ENCODE data around the gene NECTIN2. TPM values are rescaled to one million over a fixed set of nuclear protein-coding genes. Genes with fewer than 3 reads are reported as not detected.
"Not testable (repeated sequence)": the region's sequence is repeated elsewhere in the genome, so short reads cannot be mapped to it uniquely, and the experiment has no call there.

The NECTIN2 gene
- total and polyA plus RNA-seq, 7 experiments from 2014 or later = 0.16 to 9.2 (median 0.80) TPM; not detected in 1

GRCh38 chr19:44822670-44823372 lies 23.3 kb upstream of the NECTIN2 start:
- no peaks in the 10 kb centered on the region for H3K9me3 Mint-ChIP-seq

GRCh38 chr19:44823373-44823698 lies 22.8 kb upstream of the NECTIN2 start:
- CTCF ChIA-PET = interaction anchor here (0.6 to 0.7 kb wide), 2 partner anchors 75 to 246 kb away, joined by 3 read pairs; no protein-coding TSS in a partner anchor
- Histone ChIP-seq H3K27ac (ENCODE audit: low read depth, low read length) (no peak overlapping the region), H3K4me1 (ENCODE audit: control insufficient read depth in 2 of 2, insufficient read depth in 2 of 2, low read length in 2 of 2) (no peaks in the 10 kb centered on the region), H3K27me3 (ENCODE audit: control insufficient read depth in 2 of 2, insufficient read depth in 2 of 2, low read length in 2 of 2) (no peaks in the 10 kb centered on the region), H3K36me3 (ENCODE audit: control insufficient read depth in 2 of 3, insufficient read depth in 3 of 3, low read length in 3 of 3) (no peaks in the 10 kb centered on the region), H3K9me3 (ENCODE audit: control insufficient read depth in 2 of 3, low read length in 3 of 3) (no peaks in the 10 kb centered on the region), H3K4me3 (ENCODE audit: low read length) (no peak overlapping the region)
- no peak for DNase-seq
- Mint-ChIP-seq H3K27me3 (peaks cover 0 to 7% (median 3%) of the 10 kb centered on the region in 5 donors), H3K4me3 (no peak overlapping the region), H3K27ac (no peak overlapping the region), H3K4me1 (no peaks in the 10 kb centered on the region), H3K9me3 (peaks cover 0 to 1% (median 0%) of the 10 kb centered on the region in 11 donors), H3K36me3 (no peaks in the 10 kb centered on the region)
- intact Hi-C loops (cut with micrococcal nuclease) = no loop called here
- POLR2A ChIA-PET = no interaction called here
- ATAC-seq = no peak

More at GRCh38 chr19:44822670-44823372, 23.3 kb upstream of the NECTIN2 start:
- Histone ChIP-seq H3K4me3 (ENCODE audit: low read length) (no peak overlapping the region), H3K36me3 (ENCODE audit: control insufficient read depth in 2 of 3, insufficient read depth in 3 of 3, low read length in 3 of 3) (no peaks in the 10 kb centered on the region), H3K27me3 (ENCODE audit: control insufficient read depth in 2 of 2, insufficient read depth in 2 of 2, low read length in 2 of 2) (no peaks in the 10 kb centered on the region), H3K27ac (ENCODE audit: low read depth, low read length) (no peak overlapping the region), H3K9me3 (ENCODE audit: control insufficient read depth in 2 of 3, low read length in 3 of 3) (no peaks in the 10 kb centered on the region), H3K4me1 (ENCODE audit: control insufficient read depth in 2 of 2, insufficient read depth in 2 of 2, low read length in 2 of 2) (no peaks in the 10 kb centered on the region)
- H3K27me3 Mint-ChIP-seq = peaks cover 0 to 7% (median 3%) of the 10 kb centered on the region in 5 donors
- CTCF ChIA-PET = interaction anchor here (0.7 kb wide), 1 partner anchor 75 kb away, joined by 3 read pairs; no protein-coding TSS in a partner anchor
- H3K4me3 Mint-ChIP-seq = no peak overlapping the region
- H3K4me1 Mint-ChIP-seq = no peaks in the 10 kb centered on the region
- ATAC-seq (no peak), DNase-seq (no peak)
- H3K36me3 Mint-ChIP-seq = no peaks in the 10 kb centered on the region
- intact Hi-C loops (cut with micrococcal nuclease) = no loop called here
- POLR2A ChIA-PET = no interaction called here
- H3K27ac Mint-ChIP-seq = no peak overlapping the region

GRCh38 chr19:44824761-44825160 lies 21.3 kb upstream of the NECTIN2 start:
- H3K4me1 Mint-ChIP-seq = no peaks in the 10 kb centered on the region
- ATAC-seq (no peak), DNase-seq (no peak)
- H3K27me3 Mint-ChIP-seq = peaks cover 0 to 7% (median 3%) of the 10 kb centered on the region in 5 donors
- Histone ChIP-seq H3K9me3 (ENCODE audit: control insufficient read depth in 2 of 3, low read length in 3 of 3) (no peaks in the 10 kb centered on the region), H3K4me1 (ENCODE audit: control insufficient read depth in 2 of 2, insufficient read depth in 2 of 2, low read length in 2 of 2) (no peaks in the 10 kb centered on the region), H3K27ac (ENCODE audit: low read depth, low read length) (no peak overlapping the region), H3K27me3 (ENCODE audit: control insufficient read depth in 2 of 2, insufficient read depth in 2 of 2, low read length in 2 of 2) (no peaks in the 10 kb centered on the region), H3K36me3 (ENCODE audit: control insufficient read depth in 2 of 3, insufficient read depth in 3 of 3, low read length in 3 of 3) (no peaks in the 10 kb centered on the region), H3K4me3 (ENCODE audit: low read length) (no peak overlapping the region)
- POLR2A ChIA-PET = no interaction called here
- no peaks in the 10 kb centered on the region for H3K36me3 Mint-ChIP-seq
- CTCF ChIA-PET = no interaction called here
- no peak overlapping the region for H3K4me3 Mint-ChIP-seq
- intact Hi-C loops (cut with micrococcal nuclease) = no loop called here
- H3K27ac Mint-ChIP-seq = no peak overlapping the region
- H3K9me3 Mint-ChIP-seq = peaks cover 0 to 2% (median 0%) of the 10 kb centered on the region in 11 donors

GRCh38 chr19:44832875-44833274 lies 13.2 kb upstream of the NECTIN2 start:
- ATAC-seq; H3K4me3 Mint-ChIP-seq; intact Hi-C loops (cut with micrococcal nuclease): not testable (repeated sequence)

GRCh38 chr19:44834399-44834798 lies 11.7 kb upstream of the NECTIN2 start:
- H3K27ac Mint-ChIP-seq; H3K27me3 ChIP-seq (ENCODE audit: control insufficient read depth in 2 of 2, insufficient read depth in 2 of 2, low read length in 2 of 2); H3K27me3 Mint-ChIP-seq; intact Hi-C loops (cut with micrococcal nuclease); H3K27ac ChIP-seq (ENCODE audit: low read depth, low read length); DNase-seq; H3K36me3 ChIP-seq (ENCODE audit: control insufficient read depth in 2 of 3, insufficient read depth in 3 of 3, low read length in 3 of 3); H3K4me1 ChIP-seq (ENCODE audit: control insufficient read depth in 2 of 2, insufficient read depth in 2 of 2, low read length in 2 of 2); H3K4me3 Mint-ChIP-seq; ATAC-seq; H3K9me3 ChIP-seq (ENCODE audit: control insufficient read depth in 2 of 3, low read length in 3 of 3); H3K36me3 Mint-ChIP-seq; H3K9me3 Mint-ChIP-seq; H3K4me1 Mint-ChIP-seq; H3K4me3 ChIP-seq (ENCODE audit: low read length); POLR2A ChIA-PET: not testable (repeated sequence)
- CTCF ChIA-PET = interaction anchor here (0.7 kb wide), 1 partner anchor 195 kb away, joined by 3 read pairs; no protein-coding TSS in a partner anchor

More at GRCh38 chr19:44832875-44833274, 13.2 kb upstream of the NECTIN2 start:
- DNase-seq; H3K27ac Mint-ChIP-seq; H3K4me1 Mint-ChIP-seq; H3K4me1 ChIP-seq (ENCODE audit: control insufficient read depth in 2 of 2, insufficient read depth in 2 of 2, low read length in 2 of 2); H3K4me3 ChIP-seq (ENCODE audit: low read length); H3K27me3 ChIP-seq (ENCODE audit: control insufficient read depth in 2 of 2, insufficient read depth in 2 of 2, low read length in 2 of 2); H3K9me3 Mint-ChIP-seq; H3K36me3 ChIP-seq (ENCODE audit: control insufficient read depth in 2 of 3, insufficient read depth in 3 of 3, low read length in 3 of 3); POLR2A ChIA-PET; H3K27me3 Mint-ChIP-seq; H3K36me3 Mint-ChIP-seq; H3K9me3 ChIP-seq (ENCODE audit: control insufficient read depth in 2 of 3, low read length in 3 of 3); H3K27ac ChIP-seq (ENCODE audit: low read depth, low read length): not testable (repeated sequence)
- CTCF ChIA-PET = interaction anchor here (0.6 kb wide), 1 partner anchor 977 kb away, joined by 3 read pairs; no protein-coding TSS in a partner anchor

- Histone ChIP-seq H3K27ac (ENCODE audit: low read depth, low read length) (no peak overlapping the region), H3K4me3 (ENCODE audit: low read length) (no peak overlapping the region), H3K9me3 (ENCODE audit: control insufficient read depth in 2 of 3, low read length in 3 of 3) (no peaks in the 10 kb centered on the region), H3K27me3 (ENCODE audit: control insufficient read depth in 2 of 2, insufficient read depth in 2 of 2, low read length in 2 of 2) (no peaks in the 10 kb centered on the region), H3K4me1 (ENCODE audit: control insufficient read depth in 2 of 2, insufficient read depth in 2 of 2, low read length in 2 of 2) (no peaks in the 10 kb centered on the region), H3K36me3 (ENCODE audit: control insufficient read depth in 2 of 3, insufficient read depth in 3 of 3, low read length in 3 of 3) (no peaks in the 10 kb centered on the region)
- CTCF ChIA-PET = interaction anchor here (0.6 kb wide), 1 partner anchor 54 kb away, joined by 3 read pairs; no protein-coding TSS in a partner anchor
- peaks cover 0 to 10% (median 5%) of the 10 kb centered on the region in 7 donors for H3K4me1 Mint-ChIP-seq
- ATAC-seq = no peak
- no peak overlapping the region for H3K27ac Mint-ChIP-seq
- no peak overlapping the region for H3K4me3 Mint-ChIP-seq
- DNase-seq = no peak
- intact Hi-C loops (cut with micrococcal nuclease) = no loop called here
- H3K27me3 Mint-ChIP-seq = peaks cover 0 to 6% (median 2%) of the 10 kb centered on the region in 5 donors
- no peaks in the 10 kb centered on the region for H3K9me3 Mint-ChIP-seq
- POLR2A ChIA-PET = no interaction called here
- H3K36me3 Mint-ChIP-seq = no peaks in the 10 kb centered on the region
These were observed 6.8 kb upstream of the NECTIN2 start for GRCh38 chr19:44839276-44839675.

GRCh38 chr19:44840811-44841210 lies 5.3 kb upstream of the NECTIN2 start:
- ATAC-seq = no peak
- no peaks in the 10 kb centered on the region for H3K36me3 ChIP-seq (ENCODE audit: control insufficient read depth in 2 of 3, insufficient read depth in 3 of 3, low read length in 3 of 3)
- Mint-ChIP-seq H3K27ac (no peak overlapping the region), H3K36me3 (peaks cover 0 to 2% (median 0%) of the 10 kb centered on the region in 5 donors), H3K4me3 (no peak overlapping the region), H3K9me3 (peaks cover 0 to 2% (median 0%) of the 10 kb centered on the region in 11 donors), H3K4me1 (peaks cover 11 to 21% (median 15%) of the 10 kb centered on the region in 7 donors), H3K27me3 (peaks cover 0 to 12% (median 10%) of the 10 kb centered on the region in 5 donors)
- no peaks in the 10 kb centered on the region for H3K27me3 ChIP-seq (ENCODE audit: control insufficient read depth in 2 of 2, insufficient read depth in 2 of 2, low read length in 2 of 2)
- peaks cover 7 to 10% of the 10 kb centered on the region in 2 donors for H3K4me1 ChIP-seq (ENCODE audit: control insufficient read depth in 2 of 2, insufficient read depth in 2 of 2, low read length in 2 of 2)
- H3K4me3 ChIP-seq (ENCODE audit: low read length) = no peak overlapping the region
- DNase-seq = no peak
- intact Hi-C loops (cut with micrococcal nuclease) = loop anchor here in 1 of 2 donors (10.0 kb wide), 1 partner anchor 186 kb away; no protein-coding TSS in a partner anchor
- POLR2A ChIA-PET = no interaction called here
- no peaks in the 10 kb centered on the region for H3K9me3 ChIP-seq (ENCODE audit: control insufficient read depth in 2 of 3, low read length in 3 of 3)
- H3K27ac ChIP-seq (ENCODE audit: low read depth, low read length) = no peak overlapping the region
- CTCF ChIA-PET = no interaction called here
